A549 (cell line): ENCODE measurements around the gene PRELP. TPM values are rescaled to one million over a fixed set of nuclear protein-coding genes. Genes with fewer than 3 reads are reported as not detected.

Source experiments
- ATAC-seq, 2 experiments: fragments of 200-7000 bp in 1 of 2; fragments of >200 bp in 1 of 2; cut with Nextera tagmentation in 1 of 2; cut with Tn5 transposase in 1 of 2; 3 replicates each; pipeline versions ENCODE4 v1.8.0 to v1.9.1; 2018 to 2020; ENCODE audit warnings: mild to moderate bottlenecking in 1 of 2, moderate library complexity in 1 of 2
- CTCF ChIA-PET: fragments of 300-600 bp; sonication (Branson Sonifier 250); formaldehyde crosslinking; extraction: SDS; loops from one replicate; lab custom pipeline; 2021; ENCODE audit warnings: antibody characterized with exemption, inconsistent platforms; lab: Yijun Ruan, JAX
- POLR2A ChIA-PET: fragments of 350-600 bp; formaldehyde crosslinking; extraction: SDS; loops from one replicate; lab custom pipeline; 2021; ENCODE audit warnings: antibody characterized with exemption, inconsistent platforms; lab: Yijun Ruan, JAX
- DNase-seq, 2 experiments: peaks; one replicate each; pipeline versions ENCODE4 v3.0.0 to v3.0.0-alpha.2; 2011 to 2016; ENCODE audit warnings: low read depth in 1 of 2, low spot score in 1 of 2
- FAIRE-seq: peaks from 2 replicates; lab custom pipeline; 2011; peaks lifted over from hg19 to GRCh38; lab: Jason Lieb, UNC
- H3K27ac ChIP-seq, 2 experiments: fragments of >200 bp; sonication (Bioruptor Twin); formaldehyde crosslinking; 3 replicates each; pipeline ENCODE4 v1.5.1; 2016 to 2017
- H3K4me1 ChIP-seq: fragments of >200 bp; sonication (Bioruptor Twin); formaldehyde crosslinking; 3 replicates; pipeline ENCODE4 v1.6.1; 2016
- H3K4me2 ChIP-seq: fragments of >200 bp; sonication (Bioruptor Twin); formaldehyde crosslinking; 3 replicates; pipeline ENCODE4 v1.6.1; 2016
- H3K4me3 ChIP-seq: fragments of >200 bp; sonication (Bioruptor Twin); formaldehyde crosslinking; 3 replicates; pipeline ENCODE4 v1.5.1; 2016
- H3K9me3 ChIP-seq: fragments of >200 bp; sonication (Bioruptor Twin); formaldehyde crosslinking; 3 replicates; pipeline ENCODE4 v1.6.1; 2016
- BCL3 ChIP-seq: fragments of >200 bp; sonication (Bioruptor Twin); formaldehyde crosslinking; IDR thresholded peaks from 3 replicates; pipeline ENCODE4 v1.6.1; 2016
- HES2 ChIP-seq: fragments of >200 bp; sonication (Bioruptor Twin); formaldehyde crosslinking; IDR thresholded peaks from 2 replicates; pipeline ENCODE4 v1.6.1; 2016
- HEYL ChIP-seq: fragments of 250-450 bp; sonication (Bioruptor Pico); IDR thresholded peaks from 2 replicates; pipeline ENCODE4 v1.8.0; 2021; ENCODE audit warnings: mild to moderate bottlenecking, moderate library complexity
- KDM1A ChIP-seq: fragments of 200-600 bp; sonication (generic); IDR thresholded peaks from 2 replicates; pipeline ENCODE4 v1.6.1; 2016; ENCODE audit warnings: low read depth, mild to moderate bottlenecking
- PHF8 ChIP-seq: fragments of 200-600 bp; sonication (generic); IDR thresholded peaks from 2 replicates; pipeline ENCODE4 v1.6.1; 2016; ENCODE audit warnings: low read depth, mild to moderate bottlenecking, antibody characterized with exemption, moderate library complexity, borderline replicate concordance
- RARB ChIP-seq: fragments of 250-450 bp; sonication (Bioruptor Pico); IDR thresholded peaks from 2 replicates; pipeline ENCODE4 v1.8.0; 2021; ENCODE audit warnings: mild to moderate bottlenecking, moderate library complexity
- RCOR1 ChIP-seq: fragments of 150-350 bp; IDR thresholded peaks from 2 replicates; pipeline ENCODE4 v1.6.1; 2014; ENCODE audit warnings: antibody characterized with exemption, low read length, low read depth
- REST ChIP-seq: fragments of 200-600 bp; sonication (generic); IDR thresholded peaks from 2 replicates; pipeline ENCODE4 v1.6.1; 2016; ENCODE audit warnings: antibody characterized with exemption, mild to moderate bottlenecking, moderate library complexity
- RNF2 ChIP-seq: fragments of 200-600 bp; sonication (generic); IDR thresholded peaks from 2 replicates; pipeline ENCODE4 v1.6.1; 2016; ENCODE audit warnings: low read depth, mild to moderate bottlenecking, antibody characterized with exemption, moderate library complexity, borderline replicate concordance
- SREBF2 ChIP-seq: fragments of 450-650 bp; IDR thresholded peaks from 2 replicates; pipeline ENCODE4 v1.6.1; 2014; ENCODE audit warnings: mild to moderate bottlenecking, moderate library complexity
- TFCP2L1 ChIP-seq: fragments of 250-450 bp; sonication (Bioruptor Pico); IDR thresholded peaks from 2 replicates; pipeline ENCODE4 v1.5.0; 2021; ENCODE audit warnings: mild to moderate bottlenecking
- USF2 ChIP-seq: fragments of 450-650 bp; IDR thresholded peaks from 2 replicates; pipeline ENCODE4 v1.6.1; 2014; ENCODE audit warnings: antibody characterized with exemption
- ZC3H11A ChIP-seq: fragments of 450-650 bp; IDR thresholded peaks from 2 replicates; pipeline ENCODE4 v1.6.1; 2014; ENCODE audit warnings: antibody characterized with exemption, mild to moderate bottlenecking
- ZNF302 ChIP-seq: fragments of 250-450 bp; sonication (Bioruptor Pico); IDR thresholded peaks from 2 replicates; pipeline ENCODE4 v1.9.0; 2021; ENCODE audit warnings: inconsistent platforms, mild to moderate bottlenecking, moderate library complexity
- WGBS: methylation state at CpG from one replicate; pipeline ENCODE4 v1.1.6; 2017; ENCODE audit errors: missing lambda C conversion rate; 5-methylcytosine and 5-hydroxymethylcytosine counted together
- polyA plus RNA-seq, 4 experiments: library from polyadenylated mRNA; depleted of rRNA in 3 of 4; stranded (reverse); fragments of >200 nt; fragmentation: RNase III in 1 of 4; extraction: RNeasy Plus Mini Kit Qiagen cat#74134 plus additional on column Dnase treatment in 1 of 4; gene quantifications; 2 replicates in 3 of 4; 3 replicates in 1 of 4; pipeline ENCODE4 v1.2.3, GENCODE V29; 2011 to 2017

Gene PRELP
- polyA plus RNA-seq, 2 of the 4 experiments (the other 2 are of a cell fraction), result not detected

GRCh38 chr1:203451836-203452784 lies 23.5 kb upstream of the PRELP start (continued):
- no peak for TF ChIP-seq BCL3
- TF ChIP-seq KDM1A, result no peak
- no peak for TF ChIP-seq SREBF2
- TF ChIP-seq PHF8, result no peak
- TF ChIP-seq RARB (CRISPR knock-in tag), result no peak
- no peak for TF ChIP-seq RCOR1

- no peaks in the 10 kb centered on the region for H3K9me3 ChIP-seq
- H3K27ac ChIP-seq, result no peak overlapping the region
- POLR2A ChIA-PET, result no interaction called here
- CTCF ChIA-PET, result interaction anchor here (0.9 to 2.3 kb wide), 5 partner anchors 13 to 113 kb away, joined by 3 to 7 read pairs (median 3); no protein-coding TSS in a partner anchor
- no peak overlapping the region for H3K4me2 ChIP-seq
- DNase-seq (no peak), ATAC-seq (no peak), FAIRE-seq (no peak)
- 50% methylated on average over 5 of the region's 5 CpGs for WGBS
- TF ChIP-seq HEYL, result no peak
- no peaks in the 10 kb centered on the region for H3K4me1 ChIP-seq
- no peak overlapping the region for H3K4me3 ChIP-seq
These were observed 22.6 kb upstream of the PRELP start for GRCh38 chr1:203453016-203453415.

- CTCF ChIA-PET, result interaction anchor here (0.9 to 2.3 kb wide), 4 partner anchors 13 to 114 kb away, joined by 3 to 7 read pairs (median 4); no protein-coding TSS in a partner anchor
- no peak for ATAC-seq
- FAIRE-seq, result no peak
These were observed 22.0 kb upstream of the PRELP start for GRCh38 chr1:203453616-203454015.

More at GRCh38 chr1:203453616-203454015, 22.0 kb upstream of the PRELP start:
- no peak for DNase-seq
- Histone ChIP-seq H3K9me3 (no peaks in the 10 kb centered on the region), H3K4me2 (no peak overlapping the region), H3K4me3 (no peak overlapping the region), H3K4me1 (no peaks in the 10 kb centered on the region), H3K27ac (no peak overlapping the region)
- POLR2A ChIA-PET, result no interaction called here
- 38% methylated on average over 5 of the region's 5 CpGs for WGBS
- TF ChIP-seq TFCP2L1 (CRISPR knock-in tag) (no peak), ZC3H11A (no peak), RNF2 (no peak), ZNF302 (CRISPR knock-in tag) (no peak), HES2 (no peak), REST (no peak), USF2 (no peak)
